Measurements from ENCODE around the gene PHF2.

Gene PHF2

GRCh38 chr9:93713716-93714115 is 137.3 kb downstream of the PHF2 start:
- DNase-seq = no peak

DNA sequence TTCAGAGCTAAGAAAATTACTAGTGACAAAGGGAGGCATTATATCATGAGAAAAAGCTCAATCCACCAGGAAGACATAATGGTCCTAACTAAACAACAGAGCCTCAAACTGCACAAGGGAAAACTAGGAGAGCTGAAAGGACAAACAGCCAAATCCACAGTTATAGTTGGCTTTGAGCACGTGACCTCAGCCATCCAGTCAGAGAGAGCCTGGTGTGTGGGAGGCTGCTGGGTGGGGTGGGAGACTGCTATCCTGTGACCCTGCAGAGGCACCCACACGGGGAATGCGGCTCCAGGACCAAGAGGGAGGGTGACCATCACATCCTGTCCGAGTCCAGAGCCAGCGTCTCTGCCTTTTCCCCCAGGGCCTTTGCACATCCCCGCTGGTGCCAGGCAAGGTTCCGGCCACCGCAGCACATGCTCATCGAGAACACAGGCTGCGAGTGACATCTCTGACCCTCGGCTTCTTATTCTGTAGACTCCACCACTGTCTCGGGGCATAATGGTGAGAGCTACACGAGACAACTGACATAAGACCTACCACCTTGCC is 145.1 kb downstream of the PHF2 start:
- DNase-seq = no peak

DNA sequence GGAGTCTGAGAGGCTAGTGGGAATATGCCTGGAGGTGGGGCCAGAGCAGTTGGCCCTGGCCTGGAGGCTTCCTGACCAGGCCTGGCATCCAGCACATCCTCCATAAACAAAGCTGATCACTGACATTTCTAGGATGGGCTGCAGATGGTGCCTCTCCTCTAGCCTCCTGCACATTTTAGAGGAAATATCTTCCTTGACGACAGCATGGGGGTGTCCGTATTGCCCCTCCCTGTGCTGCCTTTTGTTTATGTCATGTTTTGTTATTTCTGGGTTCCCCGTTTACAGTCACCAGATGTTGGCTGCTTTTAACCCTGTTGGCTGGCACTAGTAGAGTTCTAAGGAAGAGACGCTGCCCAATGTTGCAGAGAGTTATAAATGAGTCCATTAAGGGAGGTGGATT is 148.5 kb downstream of the PHF2 start:
- no peak for DNase-seq

DNA sequence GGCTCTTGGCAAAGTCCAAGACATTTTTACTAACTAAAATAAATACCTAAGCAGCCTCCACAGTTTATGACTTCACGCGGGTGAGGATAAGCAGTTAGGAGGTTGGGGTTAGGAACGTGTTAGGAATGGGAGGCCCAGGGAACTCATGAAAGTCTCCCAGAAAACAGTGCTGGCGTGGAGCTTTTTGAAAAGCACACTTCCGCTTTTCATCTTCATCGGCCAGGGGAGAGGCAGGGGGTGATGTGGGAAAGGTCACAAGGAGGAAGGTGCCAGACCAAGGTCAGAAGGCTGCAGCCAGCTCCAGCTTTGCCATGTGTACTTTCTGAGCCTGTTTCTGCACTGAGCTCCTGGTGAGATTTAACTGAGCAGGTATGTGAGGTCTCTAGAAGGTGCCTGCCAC is 149.0 kb downstream of the PHF2 start:
- DNase-seq = no peak

DNA sequence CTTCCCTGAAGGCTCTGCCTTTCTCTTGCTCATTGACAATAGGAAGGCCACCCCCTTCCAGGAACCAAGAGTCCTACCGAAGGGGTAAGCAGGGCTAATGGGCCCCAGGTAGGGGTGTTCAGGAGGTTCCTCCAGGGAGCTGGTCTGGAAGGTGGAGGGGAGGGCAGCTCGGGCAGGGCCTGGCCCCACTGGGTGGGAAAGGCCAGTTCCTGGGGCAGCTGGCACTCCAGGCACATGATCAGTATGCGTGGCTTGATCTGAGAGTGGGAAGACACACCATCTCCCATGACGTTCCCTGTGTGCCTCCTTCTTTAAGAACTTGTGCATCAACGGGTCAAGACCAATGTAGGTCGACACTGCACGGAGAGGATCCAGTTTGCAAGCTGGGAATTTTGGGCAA is 149.8 kb downstream of the PHF2 start:
- no peak for DNase-seq

Measured in NCI-H510A (cell line).